ENCODE results near the gene HEXD.

GRCh38 chr17:82490512-82491195 lies 72.5 kb downstream of the HEXD start:
- TF ChIP-seq YY1 (IDR thresholded peaks at IDR 0.05; ENCODE audit: insufficient read depth, insufficient read length) (no peak), ZNF274 (IDR thresholded peaks at IDR 0.05; ENCODE audit: low read depth, low read length) (no peak)

Data from NT2/D1 (cell line).